Hepatic stellate cell (primary cell): ENCODE measurements around the gene ADARB2.

ENCODE experiments used
- DNase-seq: peaks from one replicate; pipeline ENCODE4 v3.0.0; 2011; ENCODE audit warnings: low spot score

The ADARB2 gene

GRCh38 chr10:1153805-1154351 is 583.4 kb downstream of the ADARB2 start:
- no peak for DNase-seq

- DNase-seq = no peak
Observed at GRCh38 chr10:1153251-1153763, 584.0 kb downstream of the ADARB2 start.

- no peak for DNase-seq
Observed at GRCh38 chr10:1152386-1153250, 584.7 kb downstream of the ADARB2 start.

- no peak for DNase-seq
Observed at GRCh38 chr10:1151076-1152033, 586.0 kb downstream of the ADARB2 start.

- no peak for DNase-seq
Observed at GRCh38 chr10:1150638-1150955, 586.7 kb downstream of the ADARB2 start.

- no peak for DNase-seq
Observed at GRCh38 chr10:1149793-1150637, 587.3 kb downstream of the ADARB2 start.

- no peak for DNase-seq
Observed at GRCh38 chr10:1148855-1149605, 588.3 kb downstream of the ADARB2 start.

GRCh38 chr10:1147810-1148209 is 589.5 kb downstream of the ADARB2 start:
- DNase-seq = no peak

GRCh38 chr10:1142596-1142995 is 594.7 kb downstream of the ADARB2 start:
- DNase-seq = no peak

GRCh38 chr10:1141701-1142100 is 595.6 kb downstream of the ADARB2 start:
- no peak for DNase-seq

- no peak for DNase-seq
Observed at GRCh38 chr10:1141261-1141660, 596.1 kb downstream of the ADARB2 start.

GRCh38 chr10:1138529-1138928 is 598.8 kb downstream of the ADARB2 start:
- DNase-seq = no peak

- DNase-seq = no peak
Observed at GRCh38 chr10:1137499-1138163, 599.7 kb downstream of the ADARB2 start.

- no peak for DNase-seq
Observed at GRCh38 chr10:1136268-1136667, 601.1 kb downstream of the ADARB2 start.

GRCh38 chr10:1134156-1134555 is 603.2 kb downstream of the ADARB2 start:
- no peak for DNase-seq

GRCh38 chr10:1133495-1134045 is 603.8 kb downstream of the ADARB2 start:
- no peak for DNase-seq

GRCh38 chr10:1132584-1132983 is 604.7 kb downstream of the ADARB2 start:
- DNase-seq = no peak

- no peak for DNase-seq
Observed at GRCh38 chr10:1130995-1131790, 606.1 kb downstream of the ADARB2 start.

- DNase-seq = no peak
Observed at GRCh38 chr10:1130226-1130625, 607.1 kb downstream of the ADARB2 start.
